ENCODE measurements around the gene GALNTL6. TPM values are rescaled to one million over a fixed set of nuclear protein-coding genes. Genes with fewer than 3 reads are reported as not detected.

GALNTL6 gene
- total RNA-seq, 4 donors from 2014 or later = not detected

GRCh38 chr4:173017802-173018201 is 1204.6 kb downstream of the GALNTL6 start:
- TF ChIP-seq CTCF (IDR thresholded peaks at IDR 0.05; ENCODE audit: low read depth) = no peak

- no peak for TF ChIP-seq CTCF (IDR thresholded peaks at IDR 0.05; ENCODE audit: low read depth)
Observed at GRCh38 chr4:173018446-173018845, 1205.2 kb downstream of the GALNTL6 start.

GRCh38 chr4:173019664-173020063 is 1206.5 kb downstream of the GALNTL6 start:
- no peak for TF ChIP-seq CTCF (IDR thresholded peaks at IDR 0.05; ENCODE audit: low read depth)

GRCh38 chr4:173024203-173024602 is 1211.0 kb downstream of the GALNTL6 start:
- no peak for TF ChIP-seq CTCF (IDR thresholded peaks at IDR 0.05; ENCODE audit: low read depth)

GRCh38 chr4:173025131-173025530 is 1211.9 kb downstream of the GALNTL6 start:
- TF ChIP-seq CTCF (IDR thresholded peaks at IDR 0.05; ENCODE audit: low read depth) = no peak

- TF ChIP-seq CTCF (IDR thresholded peaks at IDR 0.05; ENCODE audit: low read depth) = no peak
Observed at GRCh38 chr4:173037242-173037641, 1224.0 kb downstream of the GALNTL6 start.

- TF ChIP-seq CTCF (IDR thresholded peaks at IDR 0.05; ENCODE audit: low read depth) = no peak
Observed at GRCh38 chr4:173038192-173038896, 1225.1 kb downstream of the GALNTL6 start.
